ENCODE measurements around the gene CARNS1. TPM values are rescaled to one million over a fixed set of nuclear protein-coding genes. Genes with fewer than 3 reads are reported as not detected.

Gene CARNS1
- total and polyA plus RNA-seq, 2 donors (not counting 1 experiment from before 2014, with no cell fraction given), result 0.05 to 0.17 TPM

DNA sequence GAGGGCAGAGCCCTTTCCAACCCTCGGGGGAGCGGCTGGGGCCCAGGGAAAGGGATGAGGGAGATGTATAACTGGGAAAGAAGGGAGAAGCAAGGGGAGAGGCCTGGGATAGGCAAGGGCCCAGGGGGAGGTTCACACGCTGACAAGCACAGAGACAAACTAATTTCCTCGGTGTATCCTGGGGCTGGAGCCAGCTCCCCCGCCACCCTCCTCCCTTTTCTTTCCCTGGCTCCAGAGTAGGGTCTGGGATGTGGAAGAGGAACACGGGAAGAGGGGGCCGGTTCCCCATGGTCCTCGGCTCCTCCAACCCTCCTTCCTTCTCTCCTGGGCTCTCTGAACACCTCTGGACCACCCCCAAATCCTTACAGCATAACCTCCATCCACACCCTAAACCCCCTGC lies 48.9 kb upstream of the CARNS1 start:
- no peak overlapping the region for H3K4me3 ChIP-seq (replicated peaks in 1 of 4; ENCODE audit: control extremely low read depth in 1 of 4, insufficient read depth in 1 of 4, low read depth in 3 of 4, low read length in 4 of 4)
- H4K20me1 ChIP-seq (ENCODE audit: control insufficient read depth, extremely low read depth, insufficient read depth, low read length), result no peaks in the 10 kb centered on the region
- peaks cover 40% of the 10 kb centered on the region for H3K4me1 ChIP-seq (ENCODE audit: control insufficient read depth, extremely low read depth, insufficient read depth, low read length)

DNA sequence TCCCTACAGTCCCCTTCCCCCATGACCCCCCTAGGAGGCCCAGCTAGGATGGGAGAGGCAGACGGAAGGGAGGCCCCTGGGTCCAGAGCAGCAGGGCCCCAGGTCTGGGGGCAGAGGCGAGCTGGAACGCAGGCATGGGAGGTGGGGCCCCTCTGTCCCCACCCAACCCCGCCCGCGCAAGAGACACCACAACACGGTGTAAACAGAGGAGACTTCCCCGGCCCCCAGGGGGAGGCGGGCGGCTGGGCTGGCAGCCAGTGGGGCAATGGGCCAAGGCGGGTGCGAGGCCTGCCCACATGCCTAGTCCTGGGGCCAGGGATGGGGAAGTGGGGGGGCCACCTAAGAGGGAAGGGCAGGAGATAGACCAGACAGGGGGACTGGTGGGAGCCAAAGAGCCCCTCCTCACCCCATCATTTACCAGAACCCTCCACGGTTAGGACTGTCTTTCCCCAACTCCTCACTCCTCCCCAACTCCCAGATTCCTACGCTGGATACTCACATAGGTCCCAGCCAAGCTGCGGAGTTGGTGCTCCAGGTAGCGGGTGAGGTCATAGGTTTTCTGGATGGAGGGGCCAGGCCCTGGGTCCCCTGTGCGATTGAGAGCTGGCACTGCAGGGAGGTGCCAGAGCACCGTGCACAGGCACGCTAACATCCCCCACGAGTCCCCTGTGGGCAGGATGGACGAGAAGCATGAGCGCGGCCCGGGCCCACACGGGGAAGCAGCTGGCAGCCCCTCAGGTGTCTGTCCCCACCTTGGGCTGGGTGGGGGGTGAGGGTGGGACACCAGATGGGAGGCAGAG lies 48.3 kb upstream of the CARNS1 start:
- H4K20me1 ChIP-seq (ENCODE audit: control insufficient read depth, extremely low read depth, insufficient read depth, low read length), result no peaks in the 10 kb centered on the region
- H2AFZ ChIP-seq (ENCODE audit: low read length), result no peak overlapping the region
- no peak overlapping the region for H3K27ac ChIP-seq (ENCODE audit: insufficient read depth, low read length)
- H3K4me3 ChIP-seq (replicated peaks in 1 of 4; ENCODE audit: control extremely low read depth in 1 of 4, insufficient read depth in 1 of 4, low read depth in 3 of 4, low read length in 4 of 4), result no peak overlapping the region
- H3K9ac ChIP-seq (ENCODE audit: insufficient read depth, low read length), result no peak overlapping the region
- no peak for TF ChIP-seq EZH2 (IDR thresholded peaks at IDR 0.05; ENCODE audit: low read length, missing control alignments)
- TF ChIP-seq, protein P1, sequence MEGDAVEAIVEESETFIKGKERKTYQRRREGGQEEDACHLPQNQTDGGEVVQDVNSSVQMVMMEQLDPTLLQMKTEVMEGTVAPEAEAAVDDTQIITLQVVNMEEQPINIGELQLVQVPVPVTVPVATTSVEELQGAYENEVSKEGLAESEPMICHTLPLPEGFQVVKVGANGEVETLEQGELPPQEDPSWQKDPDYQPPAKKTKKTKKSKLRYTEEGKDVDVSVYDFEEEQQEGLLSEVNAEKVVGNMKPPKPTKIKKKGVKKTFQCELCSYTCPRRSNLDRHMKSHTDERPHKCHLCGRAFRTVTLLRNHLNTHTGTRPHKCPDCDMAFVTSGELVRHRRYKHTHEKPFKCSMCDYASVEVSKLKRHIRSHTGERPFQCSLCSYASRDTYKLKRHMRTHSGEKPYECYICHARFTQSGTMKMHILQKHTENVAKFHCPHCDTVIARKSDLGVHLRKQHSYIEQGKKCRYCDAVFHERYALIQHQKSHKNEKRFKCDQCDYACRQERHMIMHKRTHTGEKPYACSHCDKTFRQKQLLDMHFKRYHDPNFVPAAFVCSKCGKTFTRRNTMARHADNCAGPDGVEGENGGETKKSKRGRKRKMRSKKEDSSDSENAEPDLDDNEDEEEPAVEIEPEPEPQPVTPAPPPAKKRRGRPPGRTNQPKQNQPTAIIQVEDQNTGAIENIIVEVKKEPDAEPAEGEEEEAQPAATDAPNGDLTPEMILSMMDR (conservative IDR thresholded peaks at IDR 0.05 in 1 of 2, IDR thresholded peaks at IDR 0.05 in 1 of 2; ENCODE audit: low read depth in 1 of 2, low read length in 2 of 2), result no peak
- H3K27me3 ChIP-seq (ENCODE audit: control insufficient read depth, insufficient read depth, low read length), result no peaks in the 10 kb centered on the region
- DNase-seq (ENCODE audit: low read depth in 2 of 2), result peak; percentile 46 to 62
- peaks cover 12% of the 10 kb centered on the region for H3K36me3 ChIP-seq (ENCODE audit: control insufficient read depth, insufficient read depth, low read length)
- H3K9me3 ChIP-seq (ENCODE audit: control insufficient read depth, insufficient read depth, low read depth, low read length), result no peaks in the 10 kb centered on the region
- H3K4me2 ChIP-seq (ENCODE audit: extremely low read depth, insufficient read depth, low read length), result peak overlapping the region; percentile 23
- H3K4me1 ChIP-seq (ENCODE audit: control insufficient read depth, extremely low read depth, insufficient read depth, low read length), result peaks cover 44% of the 10 kb centered on the region
- peaks cover 35% of the 10 kb centered on the region for H3K79me2 ChIP-seq (ENCODE audit: control insufficient read depth, insufficient read depth, low read length)

More for the DNA sequence above, 48.9 kb upstream of the CARNS1 start:
- DNase-seq (ENCODE audit: low read depth in 2 of 2), result peak in 1 of 2 donors; percentile 64
- peaks cover 29% of the 10 kb centered on the region for H3K79me2 ChIP-seq (ENCODE audit: control insufficient read depth, insufficient read depth, low read length)
- peak overlapping the region; percentile 23 for H3K4me2 ChIP-seq (ENCODE audit: extremely low read depth, insufficient read depth, low read length)
- H2AFZ ChIP-seq (ENCODE audit: low read length), result no peak overlapping the region
- H3K9ac ChIP-seq (ENCODE audit: insufficient read depth, low read length), result no peak overlapping the region
- H3K36me3 ChIP-seq (ENCODE audit: control insufficient read depth, insufficient read depth, low read length), result peaks cover 12% of the 10 kb centered on the region
- no peak overlapping the region for H3K27ac ChIP-seq (ENCODE audit: insufficient read depth, low read length)
- H3K9me3 ChIP-seq (ENCODE audit: control insufficient read depth, insufficient read depth, low read depth, low read length), result no peaks in the 10 kb centered on the region
- H3K27me3 ChIP-seq (ENCODE audit: control insufficient read depth, insufficient read depth, low read length), result no peaks in the 10 kb centered on the region
- TF ChIP-seq, protein P1 (conservative IDR thresholded peaks at IDR 0.05 in 1 of 2, IDR thresholded peaks at IDR 0.05 in 1 of 2; ENCODE audit: low read depth in 1 of 2, low read length in 2 of 2), result no peak
- TF ChIP-seq EZH2 (IDR thresholded peaks at IDR 0.05; ENCODE audit: low read length, missing control alignments), result no peak

DNA sequence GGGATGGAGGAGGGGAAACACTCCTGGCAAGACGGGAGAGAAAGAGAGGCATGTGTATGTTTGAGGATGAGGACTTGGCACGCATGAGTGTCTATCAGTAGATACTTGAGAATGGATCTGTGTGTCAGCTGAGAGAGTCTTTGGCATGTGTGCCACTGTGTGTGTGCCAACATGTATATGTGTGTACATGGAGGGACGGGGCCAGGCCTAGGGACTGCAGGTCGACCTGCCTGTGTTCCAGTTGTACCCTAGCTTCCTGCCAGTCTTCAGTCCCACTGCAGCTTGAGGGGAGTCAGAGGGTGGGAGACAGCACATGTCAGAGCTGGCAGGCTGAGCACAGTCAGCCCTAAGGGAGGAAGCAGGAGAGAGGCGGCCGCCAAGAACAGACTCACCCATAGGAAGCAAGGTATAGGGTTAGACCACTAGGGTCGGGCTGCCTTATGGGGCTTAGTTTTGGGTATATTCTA lies 47.7 kb upstream of the CARNS1 start:
- Histone ChIP-seq H3K27me3 (ENCODE audit: control insufficient read depth, insufficient read depth, low read length) (no peaks in the 10 kb centered on the region), H2AFZ (ENCODE audit: low read length) (no peak overlapping the region), H3K79me2 (ENCODE audit: control insufficient read depth, insufficient read depth, low read length) (peaks cover 37% of the 10 kb centered on the region), H3K36me3 (ENCODE audit: control insufficient read depth, insufficient read depth, low read length) (peaks cover 12% of the 10 kb centered on the region), H3K27ac (ENCODE audit: insufficient read depth, low read length) (no peak overlapping the region), H3K4me1 (ENCODE audit: control insufficient read depth, extremely low read depth, insufficient read depth, low read length) (peaks cover 44% of the 10 kb centered on the region), H3K4me2 (ENCODE audit: extremely low read depth, insufficient read depth, low read length) (no peak overlapping the region), H3K9ac (ENCODE audit: insufficient read depth, low read length) (no peak overlapping the region), H3K4me3 (replicated peaks in 1 of 4; ENCODE audit: control extremely low read depth in 1 of 4, insufficient read depth in 1 of 4, low read depth in 3 of 4, low read length in 4 of 4) (no peak overlapping the region), H3K9me3 (ENCODE audit: control insufficient read depth, insufficient read depth, low read depth, low read length) (no peaks in the 10 kb centered on the region), H4K20me1 (ENCODE audit: control insufficient read depth, extremely low read depth, insufficient read depth, low read length) (no peaks in the 10 kb centered on the region)
- no peak for DNase-seq (ENCODE audit: low read depth in 2 of 2)
- no peak for TF ChIP-seq EZH2 (IDR thresholded peaks at IDR 0.05; ENCODE audit: low read length, missing control alignments)
- TF ChIP-seq, protein P1 (conservative IDR thresholded peaks at IDR 0.05 in 1 of 2, IDR thresholded peaks at IDR 0.05 in 1 of 2; ENCODE audit: low read depth in 1 of 2, low read length in 2 of 2), result no peak

Measured in fibroblast of lung (primary cell).